H9 (cell line): Measurements from ENCODE around the gene FAM120A. TPM values are rescaled to one million over a fixed set of nuclear protein-coding genes. Genes with fewer than 3 reads are reported as not detected.

Experiments used
- DNase-seq: peaks from one replicate; pipeline ENCODE4 v3.0.0-alpha.2; 2017
- H2AFZ ChIP-seq: one replicate; pipeline ENCODE4 v1.6.1; 2013; ENCODE audit warnings: mild to moderate bottlenecking, low read length, control low read depth, moderate library complexity
- H2AK5ac ChIP-seq: 2 replicates; pipeline ENCODE4 v1.6.1; 2013; ENCODE audit warnings: low read length, control low read depth, mixed read lengths; ENCODE audit not compliant: insufficient read length
- H2BK120ac ChIP-seq: one replicate; pipeline ENCODE4 v1.6.1; 2013; ENCODE audit warnings: low read depth, mild to moderate bottlenecking, low read length, control low read depth, inconsistent platforms; ENCODE audit not compliant: poor library complexity, severe bottlenecking
- H2BK12ac ChIP-seq: 2 replicates; pipeline ENCODE4 v1.6.1; 2013; ENCODE audit warnings: low read length, control low read depth, mixed read lengths, low read depth; ENCODE audit not compliant: insufficient read length
- H2BK15ac ChIP-seq: 2 replicates; pipeline ENCODE4 v1.6.1; 2013; ENCODE audit warnings: low read depth, low read length, control low read depth
- H2BK20ac ChIP-seq: one replicate; pipeline ENCODE4 v1.6.1; 2013; ENCODE audit warnings: low read depth, mild to moderate bottlenecking, low read length, control low read depth, inconsistent platforms; ENCODE audit not compliant: poor library complexity, severe bottlenecking
- H2BK5ac ChIP-seq: 2 replicates; pipeline ENCODE4 v1.6.1; 2013; ENCODE audit warnings: low read length, control low read depth, mixed read lengths; ENCODE audit not compliant: insufficient read length
- H3K14ac ChIP-seq: 2 replicates; pipeline ENCODE4 v1.6.1; 2013; ENCODE audit warnings: low read length, control low read depth; ENCODE audit not compliant: insufficient read depth
- H3K18ac ChIP-seq: 2 replicates; pipeline ENCODE4 v1.6.1; 2013; ENCODE audit warnings: low read depth, mild to moderate bottlenecking, mixed read lengths, low read length, control low read depth; ENCODE audit not compliant: insufficient read length
- H3K23ac ChIP-seq: 2 replicates; pipeline ENCODE4 v1.6.1; 2013; ENCODE audit warnings: low read length, control low read depth, mixed read lengths, low read depth; ENCODE audit not compliant: insufficient read length
- H3K23me2 ChIP-seq: 2 replicates; pipeline ENCODE4 v1.6.1; 2013; ENCODE audit warnings: low read depth, mild to moderate bottlenecking, mixed read lengths, low read length, control low read depth; ENCODE audit not compliant: insufficient read length, poor library complexity, severe bottlenecking
- H3K27ac ChIP-seq: 2 replicates; pipeline ENCODE4 v1.5.1; 2013; ENCODE audit warnings: low read length, control low read depth, mixed read lengths, low read depth; ENCODE audit not compliant: insufficient read length
- H3K27me3 ChIP-seq: 2 replicates; pipeline ENCODE4 v1.6.1; 2013; ENCODE audit warnings: low read length, control low read depth, inconsistent platforms; ENCODE audit not compliant: insufficient read depth
- H3K4ac ChIP-seq: 2 replicates; pipeline ENCODE4 v1.6.1; 2013; ENCODE audit warnings: low read depth, mild to moderate bottlenecking, control low read depth, inconsistent platforms, low read length, moderate library complexity
- H3K4me1 ChIP-seq: 2 replicates; pipeline ENCODE4 v1.6.1; 2013; ENCODE audit warnings: low read length, control low read depth, inconsistent platforms; ENCODE audit not compliant: insufficient read depth
- H3K4me2 ChIP-seq: 2 replicates; pipeline ENCODE4 v1.6.1; 2013; ENCODE audit warnings: low read length, control low read depth, mixed read lengths; ENCODE audit not compliant: insufficient read length, insufficient read depth
- H3K56ac ChIP-seq: 2 replicates; pipeline ENCODE4 v1.6.1; 2013; ENCODE audit warnings: low read depth, mild to moderate bottlenecking, mixed read lengths, low read length, control low read depth; ENCODE audit not compliant: insufficient read length
- H3K79me1 ChIP-seq: 2 replicates; pipeline ENCODE4 v1.6.1; 2013; ENCODE audit warnings: low read depth, mild to moderate bottlenecking, moderate library complexity, low read length, control low read depth, inconsistent platforms; ENCODE audit not compliant: insufficient read depth, poor library complexity, severe bottlenecking
- H3K79me2 ChIP-seq: 2 replicates; pipeline ENCODE4 v1.6.1; 2013; ENCODE audit warnings: low read length, control low read depth, inconsistent platforms; ENCODE audit not compliant: insufficient read depth
- H3K9ac ChIP-seq: 2 replicates; pipeline ENCODE4 v1.6.1; 2013; ENCODE audit warnings: low read length, control low read depth, mixed read lengths; ENCODE audit not compliant: insufficient read length; ENCODE audit errors: extremely low read depth
- H3K9me3 ChIP-seq: one replicate; pipeline ENCODE4 v1.6.1; 2013; ENCODE audit warnings: low read depth, low read length, inconsistent platforms; ENCODE audit not compliant: control insufficient read depth
- H3T11ph ChIP-seq: one replicate; pipeline ENCODE4 v1.6.1; 2013; ENCODE audit warnings: mild to moderate bottlenecking, low read length, control low read depth, inconsistent platforms
- H4K20me1 ChIP-seq: one replicate; pipeline ENCODE4 v1.6.1; 2013; ENCODE audit not compliant: control insufficient read depth, insufficient read length, insufficient read depth
- H4K5ac ChIP-seq: 2 replicates; pipeline ENCODE4 v1.6.1; 2013; ENCODE audit warnings: low read depth, mild to moderate bottlenecking, mixed read lengths, low read length, control low read depth; ENCODE audit not compliant: insufficient read length
- H4K8ac ChIP-seq: replicated peaks from 2 replicates; pipeline ENCODE4 v1.6.1; 2013; ENCODE audit warnings: low read length, control low read depth, mixed read lengths, low read depth; ENCODE audit not compliant: insufficient read length
- H4K91ac ChIP-seq: 2 replicates; pipeline ENCODE4 v1.6.1; 2013; ENCODE audit warnings: low read depth, mild to moderate bottlenecking, moderate library complexity, mixed read lengths, low read length, control low read depth; ENCODE audit not compliant: insufficient read length
- H3K27ac Mint-ChIP-seq, 3 experiments: 2 replicates in 2 of 3; 3 replicates in 1 of 3; pipeline ENCODE4 v1.8.0; 2020 to 2021; ENCODE audit warnings: mixed read lengths in 3 of 3, mild to moderate bottlenecking in 1 of 3, moderate library complexity in 1 of 3
- H3K27me3 Mint-ChIP-seq: 2 replicates; pipeline ENCODE4 v1.8.0; 2021; ENCODE audit warnings: low read depth, mild to moderate bottlenecking, moderate library complexity, mixed read lengths
- H3K36me3 Mint-ChIP-seq, 3 experiments: 2 replicates in 2 of 3; 3 replicates in 1 of 3; pipeline ENCODE4 v1.8.0; 2020 to 2021; ENCODE audit warnings: low read depth in 3 of 3, mixed read lengths in 3 of 3; ENCODE audit not compliant: insufficient read depth in 1 of 3
- H3K4me1 Mint-ChIP-seq, 2 experiments: 2 replicates each; pipeline ENCODE4 v1.8.0; 2020; ENCODE audit warnings: mixed read lengths in 2 of 2
- H3K4me3 Mint-ChIP-seq, 2 experiments: 2 replicates in 1 of 2; 3 replicates in 1 of 2; pipeline ENCODE4 v1.8.0; 2020 to 2021; ENCODE audit warnings: mild to moderate bottlenecking in 2 of 2, mixed read lengths in 2 of 2, moderate library complexity in 1 of 2
- H3K9me3 Mint-ChIP-seq, 2 experiments: 2 replicates in 1 of 2; 3 replicates in 1 of 2; pipeline ENCODE4 v1.8.0; 2020; ENCODE audit warnings: mild to moderate bottlenecking in 2 of 2, mixed read lengths in 2 of 2, moderate library complexity in 1 of 2
- WGBS: extraction: QIAGEN DNeasy Blood & Tissue Kit; methylation state at CpG from one replicate; pipeline ENCODE4 v1.1.7; 2013; ENCODE audit warnings: missing lambda C conversion rate, low lambda C conversion rate, mixed read lengths; ENCODE audit not compliant: insufficient read length; ENCODE audit errors: extremely low coverage; 5-methylcytosine and 5-hydroxymethylcytosine counted together
- total RNA-seq: library from RNA; stranded (reverse); gene quantifications from 2 replicates; pipeline ENCODE4 v1.2.1, GENCODE V29; 2021
- TF ChIP-seq, protein P1 (sequence below): fragments of 200-600 bp; sonication (generic); conservative IDR thresholded peaks from 3 replicates; pipeline ENCODE4 v1.8.0; 2021; ENCODE audit warnings: antibody characterized with exemption, mild to moderate bottlenecking

FAM120A gene
- total RNA-seq, 1 experiment from 2014 or later = 57.7 TPM

DNA sequence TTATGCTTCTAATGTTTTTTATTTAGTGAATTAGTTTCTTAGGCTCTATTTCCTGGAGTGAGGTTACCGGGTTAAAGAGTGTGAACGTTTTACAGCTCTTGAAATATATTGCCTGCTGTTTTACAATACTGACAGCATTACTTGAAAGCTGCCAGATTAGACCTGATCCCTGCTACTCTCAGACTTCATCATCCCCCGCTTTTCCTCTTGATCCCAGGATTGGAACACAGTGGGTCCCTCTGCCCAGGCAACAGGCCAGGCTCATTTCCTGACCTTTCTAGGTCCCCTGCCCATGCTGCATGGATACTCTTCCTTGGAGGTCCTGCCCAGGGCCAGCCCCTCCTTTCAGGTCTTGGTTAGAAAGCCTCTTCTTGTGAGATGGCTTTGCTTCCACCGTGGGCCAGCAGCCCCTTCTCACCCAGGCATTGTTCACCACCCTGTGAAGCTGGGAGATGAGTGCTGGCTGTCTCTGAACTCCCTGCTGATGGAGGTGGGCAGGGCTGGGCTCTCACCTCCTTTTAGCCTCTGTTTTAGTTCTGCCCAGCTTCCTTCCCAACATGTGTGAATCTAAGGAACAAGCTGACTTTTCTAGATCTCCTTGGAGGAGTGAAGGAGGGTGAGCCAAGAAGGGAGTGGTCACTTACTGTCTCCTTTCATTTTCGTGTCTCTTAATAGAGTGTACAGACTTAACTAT lies 17.4 kb downstream of the FAM120A start:
- Histone ChIP-seq H3K56ac (no peak overlapping the region), H3K4me2 (no peak overlapping the region), H2BK12ac (no peak overlapping the region), H3K9me3 (no peaks in the 10 kb centered on the region), H3T11ph (no peak overlapping the region), H3K9ac (no peak overlapping the region), H3K23ac (no peak overlapping the region), H3K23me2 (no peaks in the 10 kb centered on the region), H4K5ac (no peak overlapping the region), H2AFZ (no peak overlapping the region), H2BK5ac (no peak overlapping the region), H4K91ac (no peak overlapping the region), H3K18ac (no peak overlapping the region), H2BK120ac (no peak overlapping the region), H2BK15ac (no peak overlapping the region), H3K4me1 (peaks cover 18% of the 10 kb centered on the region), H3K4ac (no peak overlapping the region), H3K79me2 (peaks cover 27% of the 10 kb centered on the region; the same call in 1 of the 2 replicates), H3K27me3 (no peaks in the 10 kb centered on the region), H3K27ac (no peak overlapping the region), H4K20me1 (no peaks in the 10 kb centered on the region), H2BK20ac (no peak overlapping the region), H3K14ac (no peak overlapping the region; the same call in 1 of the 2 replicates), H2AK5ac (no peak overlapping the region), H4K8ac (no peak overlapping the region), H3K79me1 (peaks cover 4% of the 10 kb centered on the region)
- Mint-ChIP-seq H3K4me3 (peak overlapping the region in 1 of 2 experiments; percentile 7; a peak in 1 of 5 replicates), H3K27me3 (no peaks in the 10 kb centered on the region), H3K4me1 (peaks cover 56 to 60% of the 10 kb centered on the region in 2 experiments), H3K9me3 (no peaks in the 10 kb centered on the region), H3K36me3 (peaks cover 9 to 23% (median 22%) of the 10 kb centered on the region in 3 experiments; a peak in 6 of 7 replicates), H3K27ac (peak overlapping the region in 2 of 3 experiments; percentile 34 to 59; a peak in 5 of 7 replicates)
- DNase-seq = no peak
- TF ChIP-seq, protein P1, sequence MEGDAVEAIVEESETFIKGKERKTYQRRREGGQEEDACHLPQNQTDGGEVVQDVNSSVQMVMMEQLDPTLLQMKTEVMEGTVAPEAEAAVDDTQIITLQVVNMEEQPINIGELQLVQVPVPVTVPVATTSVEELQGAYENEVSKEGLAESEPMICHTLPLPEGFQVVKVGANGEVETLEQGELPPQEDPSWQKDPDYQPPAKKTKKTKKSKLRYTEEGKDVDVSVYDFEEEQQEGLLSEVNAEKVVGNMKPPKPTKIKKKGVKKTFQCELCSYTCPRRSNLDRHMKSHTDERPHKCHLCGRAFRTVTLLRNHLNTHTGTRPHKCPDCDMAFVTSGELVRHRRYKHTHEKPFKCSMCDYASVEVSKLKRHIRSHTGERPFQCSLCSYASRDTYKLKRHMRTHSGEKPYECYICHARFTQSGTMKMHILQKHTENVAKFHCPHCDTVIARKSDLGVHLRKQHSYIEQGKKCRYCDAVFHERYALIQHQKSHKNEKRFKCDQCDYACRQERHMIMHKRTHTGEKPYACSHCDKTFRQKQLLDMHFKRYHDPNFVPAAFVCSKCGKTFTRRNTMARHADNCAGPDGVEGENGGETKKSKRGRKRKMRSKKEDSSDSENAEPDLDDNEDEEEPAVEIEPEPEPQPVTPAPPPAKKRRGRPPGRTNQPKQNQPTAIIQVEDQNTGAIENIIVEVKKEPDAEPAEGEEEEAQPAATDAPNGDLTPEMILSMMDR = no peak
- WGBS = no CpG with 5 or more reads among the region's 5 CpGs
